Stomach (tissue), 4 donors: ENCODE data around the gene KCNK2.

Experiments used
- EP300 ChIP-seq: sonication (generic); formaldehyde crosslinking; IDR thresholded peaks from one replicate; pipeline ENCODE4 v1.6.1; 2017; ENCODE audit warnings: antibody characterized with exemption
- POLR2A ChIP-seq, 4 donors: fragments of 450-650 bp; IDR thresholded peaks; one replicate each; pipeline ENCODE4 v1.6.1; 2016; ENCODE audit warnings: antibody characterized with exemption in 4 of 4, control low read depth in 2 of 4, mild to moderate bottlenecking in 1 of 4, moderate library complexity in 1 of 4
- TF ChIP-seq, protein P1 (sequence below), 7 experiments: fragments of 450-650 bp in 4 of 7; fragments of 200-600 bp in 3 of 7; sonication (generic) in 3 of 7; IDR thresholded peaks; one replicate each; pipeline ENCODE4 v1.5.1; 2016 to 2019; ENCODE audit warnings: antibody characterized with exemption in 7 of 7, control low read depth in 2 of 7, mild to moderate bottlenecking in 1 of 7

DNA sequence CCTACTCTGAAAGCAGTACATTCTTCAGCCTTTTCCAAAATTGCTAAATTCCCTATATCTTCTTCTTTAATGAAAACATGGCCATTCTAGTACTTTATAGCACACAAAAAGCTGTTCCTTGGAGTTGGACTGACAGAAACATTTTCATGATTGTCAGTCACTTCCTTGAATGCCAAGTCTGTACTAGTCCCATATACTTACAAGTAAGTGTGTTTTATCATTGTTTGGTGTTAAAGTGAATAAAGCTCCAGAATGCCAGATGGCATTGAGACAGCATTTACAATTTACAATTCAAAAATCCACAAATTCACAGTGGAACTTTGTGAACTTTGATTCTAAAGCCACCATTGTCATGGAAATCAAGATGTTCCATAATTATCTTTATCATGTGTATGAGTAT lies 36.5 kb downstream of the KCNK2 start:
- TF ChIP-seq, protein P1, sequence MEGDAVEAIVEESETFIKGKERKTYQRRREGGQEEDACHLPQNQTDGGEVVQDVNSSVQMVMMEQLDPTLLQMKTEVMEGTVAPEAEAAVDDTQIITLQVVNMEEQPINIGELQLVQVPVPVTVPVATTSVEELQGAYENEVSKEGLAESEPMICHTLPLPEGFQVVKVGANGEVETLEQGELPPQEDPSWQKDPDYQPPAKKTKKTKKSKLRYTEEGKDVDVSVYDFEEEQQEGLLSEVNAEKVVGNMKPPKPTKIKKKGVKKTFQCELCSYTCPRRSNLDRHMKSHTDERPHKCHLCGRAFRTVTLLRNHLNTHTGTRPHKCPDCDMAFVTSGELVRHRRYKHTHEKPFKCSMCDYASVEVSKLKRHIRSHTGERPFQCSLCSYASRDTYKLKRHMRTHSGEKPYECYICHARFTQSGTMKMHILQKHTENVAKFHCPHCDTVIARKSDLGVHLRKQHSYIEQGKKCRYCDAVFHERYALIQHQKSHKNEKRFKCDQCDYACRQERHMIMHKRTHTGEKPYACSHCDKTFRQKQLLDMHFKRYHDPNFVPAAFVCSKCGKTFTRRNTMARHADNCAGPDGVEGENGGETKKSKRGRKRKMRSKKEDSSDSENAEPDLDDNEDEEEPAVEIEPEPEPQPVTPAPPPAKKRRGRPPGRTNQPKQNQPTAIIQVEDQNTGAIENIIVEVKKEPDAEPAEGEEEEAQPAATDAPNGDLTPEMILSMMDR (IDR thresholded peaks at IDR 0.05): no peak
- TF ChIP-seq POLR2A (IDR thresholded peaks at IDR 0.05): no peak
- TF ChIP-seq EP300: no peak
